NCI-H2171 (cell line): ENCODE measurements around the gene RTL5.

Source experiments
- DNase-seq: peaks from one replicate; lab custom pipeline; 2025; lab: John Stamatoyannopoulos, UW

The RTL5 gene

GRCh38 chrX:72110051-72110875, 21.5 kb downstream of the RTL5 start:
- no peak for DNase-seq

DNA sequence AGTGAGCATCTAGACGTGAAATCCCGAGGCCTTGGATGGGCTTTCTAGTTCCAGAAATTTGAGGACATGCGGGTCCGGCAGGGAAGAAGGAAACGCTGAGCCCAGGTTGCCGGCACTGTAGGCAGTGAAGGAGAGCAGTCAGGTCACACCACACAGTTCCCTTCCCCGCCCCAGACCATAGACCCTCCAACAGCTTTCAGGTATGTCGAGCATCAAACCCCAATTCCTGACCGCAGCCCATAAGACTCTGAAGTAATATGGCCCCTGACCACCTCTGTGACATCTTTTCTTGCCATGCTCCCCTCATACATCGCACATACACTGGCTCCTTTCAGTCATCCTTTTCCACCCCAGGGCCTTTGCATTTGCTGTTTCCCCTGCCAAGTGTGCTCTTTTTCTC, 23.0 kb downstream of the RTL5 start:
- no peak for DNase-seq

DNA sequence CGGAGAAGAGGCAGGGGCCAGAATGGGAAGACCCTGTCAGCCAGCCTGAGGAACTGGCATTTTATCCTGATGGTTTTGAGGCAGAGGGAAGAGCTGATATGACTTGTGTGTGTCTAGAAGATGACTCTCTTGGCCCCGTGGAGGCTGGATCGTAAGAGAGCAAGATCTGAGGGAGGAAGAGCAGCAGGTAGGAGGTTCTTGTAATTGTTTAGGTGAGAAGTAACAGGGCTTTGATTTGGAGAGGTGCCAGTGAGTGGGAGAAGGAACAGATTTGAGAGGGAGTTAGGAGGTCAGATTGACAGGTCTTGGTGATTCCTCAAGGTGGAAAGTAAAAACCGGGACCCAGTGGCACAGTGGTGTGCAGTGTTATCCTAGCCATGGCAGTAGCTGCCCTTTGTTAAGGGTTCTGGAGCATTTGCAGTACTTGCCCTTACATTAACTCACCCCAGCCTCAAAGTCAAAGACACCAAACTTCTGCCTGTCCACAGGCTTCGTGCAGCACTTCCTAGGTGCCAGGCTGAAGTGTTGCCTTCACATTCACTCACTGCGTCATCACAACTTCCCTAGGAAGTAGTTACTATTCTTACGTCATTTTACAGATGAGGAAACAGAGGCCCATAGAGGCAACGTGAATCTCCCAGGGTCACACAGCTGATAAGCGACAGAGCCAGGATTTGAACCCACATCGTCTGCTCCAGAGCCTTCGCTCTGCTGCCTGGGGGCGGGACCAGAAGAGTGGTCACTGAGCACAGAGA, 23.7 kb downstream of the RTL5 start:
- no peak for DNase-seq

DNA sequence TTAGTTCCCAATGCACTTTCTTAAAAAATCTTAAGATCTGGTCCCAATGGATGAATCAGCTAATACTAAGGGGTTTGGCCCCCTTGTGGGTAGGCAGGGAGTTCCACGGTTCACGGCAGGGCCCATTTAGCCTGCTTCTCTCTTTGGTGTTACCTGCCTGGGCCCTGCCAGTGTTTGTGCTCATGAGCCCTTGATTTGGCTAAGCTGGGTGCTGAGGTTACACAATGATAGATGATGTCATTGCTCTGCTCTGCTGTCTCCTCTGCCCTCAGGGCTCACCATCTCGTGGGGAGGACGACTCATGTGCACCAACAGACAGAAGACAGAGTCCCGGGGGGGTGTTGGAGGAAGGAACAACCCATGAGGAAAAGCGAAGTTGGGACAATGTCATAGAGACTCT, 24.4 kb downstream of the RTL5 start:
- DNase-seq = no peak

DNA sequence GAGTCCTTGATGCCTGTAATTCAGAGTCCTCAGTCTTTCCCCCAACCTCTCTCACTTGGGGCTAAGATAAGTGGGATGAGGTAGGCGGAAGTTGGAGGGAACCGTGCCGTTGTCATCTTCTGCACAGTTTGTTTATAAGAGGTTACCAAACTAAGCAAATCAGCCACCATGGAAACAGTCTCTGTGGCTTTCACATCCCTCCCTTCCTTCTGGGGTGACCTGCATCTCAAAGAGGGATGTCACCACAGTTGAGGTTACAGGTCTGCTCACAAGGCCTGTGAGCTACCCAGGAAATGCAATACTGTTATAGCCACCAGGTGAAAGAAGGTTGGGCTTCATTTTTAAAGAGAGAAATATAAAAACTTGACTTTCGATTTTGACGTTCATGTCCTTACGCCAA, 26.3 kb downstream of the RTL5 start:
- DNase-seq = no peak

DNA sequence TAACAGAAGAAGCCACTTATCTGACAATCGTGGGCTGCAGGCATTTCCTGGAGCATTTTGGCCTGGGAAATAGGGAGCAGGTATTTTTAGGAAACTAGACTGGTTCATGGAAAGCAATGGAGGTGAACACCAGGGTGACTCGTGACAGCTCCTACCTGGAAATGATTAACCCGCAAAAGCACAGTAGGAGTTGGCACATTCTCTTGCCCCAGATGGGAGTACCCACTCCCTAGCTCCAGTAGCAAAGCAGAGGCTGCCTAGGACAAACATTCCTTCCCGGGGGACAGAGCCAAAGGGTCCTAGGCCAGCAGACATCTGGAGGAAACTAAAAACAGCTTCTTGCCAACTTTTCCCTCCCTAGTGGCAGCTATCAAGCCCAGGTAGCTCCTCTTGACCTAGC, 29.0 kb downstream of the RTL5 start:
- DNase-seq = no peak

DNA sequence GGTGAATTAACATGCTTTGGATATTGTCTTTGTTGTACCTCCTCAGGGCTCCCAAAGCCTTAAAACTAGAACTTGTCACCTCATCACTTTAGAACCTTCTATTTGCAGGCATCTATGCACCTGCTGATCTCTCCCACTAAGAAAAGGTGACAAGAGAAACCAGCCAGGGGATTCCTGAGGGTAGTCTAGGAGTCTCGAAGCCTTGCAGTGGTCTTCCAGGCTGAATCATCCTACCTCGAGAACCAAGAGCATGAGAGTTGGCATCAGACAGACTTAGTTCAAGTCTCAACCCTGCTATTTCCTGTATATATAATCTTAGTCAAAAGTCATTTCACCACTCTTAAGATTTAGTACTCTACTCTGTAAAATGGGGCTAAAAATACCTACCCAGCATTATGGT, 29.6 kb downstream of the RTL5 start:
- DNase-seq = no peak

DNA sequence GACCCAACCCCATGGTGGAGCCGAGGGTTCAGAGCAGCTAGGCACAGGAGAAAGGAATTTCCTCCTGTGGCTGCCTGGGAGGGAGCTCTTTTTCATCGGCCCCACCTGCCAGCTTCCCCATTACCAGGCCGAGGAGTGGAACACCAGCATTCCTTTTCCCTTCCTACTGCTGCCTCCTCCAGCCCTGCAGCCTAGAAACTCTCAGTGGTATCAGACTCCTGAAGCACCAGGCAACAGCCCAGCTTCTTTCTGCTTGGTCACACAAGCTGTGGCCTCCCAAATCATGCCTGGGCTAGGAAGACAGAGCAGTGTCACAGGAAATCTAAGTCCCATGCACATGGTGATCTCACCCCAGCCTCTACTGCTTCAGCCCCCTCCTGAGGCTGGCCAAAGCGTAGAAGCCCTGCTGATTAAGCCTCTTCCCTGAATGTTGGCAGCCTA, 30.1 kb downstream of the RTL5 start:
- DNase-seq = no peak

DNA sequence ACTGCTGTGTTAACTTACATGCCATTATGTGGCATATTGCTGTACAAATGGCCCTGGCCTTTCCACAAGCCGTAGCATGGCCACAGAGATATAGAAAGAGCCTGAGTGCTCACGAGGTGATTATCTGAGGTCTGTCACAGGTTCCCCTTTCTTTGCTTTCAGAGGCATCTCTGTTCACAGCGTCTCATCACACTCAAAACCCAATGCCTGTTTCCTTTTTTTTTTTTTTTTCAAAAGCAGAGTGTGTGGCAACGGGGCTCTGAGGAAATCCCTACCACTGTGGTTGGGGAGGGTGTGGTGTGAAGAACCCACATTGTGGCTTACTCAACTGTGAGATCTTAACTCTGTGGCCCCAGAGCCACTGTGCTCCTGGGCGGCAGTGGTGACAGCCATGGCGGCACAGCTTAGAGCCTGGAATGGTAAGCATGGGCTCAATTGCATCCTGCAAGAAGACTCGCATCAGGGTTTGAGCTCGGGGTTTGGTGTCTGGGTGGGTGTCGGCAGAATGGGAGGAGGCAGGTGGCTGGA, 30.8 kb downstream of the RTL5 start:
- no peak for DNase-seq

- no peak for DNase-seq
Observed at GRCh38 chrX:72100051-72100755, 31.5 kb downstream of the RTL5 start.

DNA sequence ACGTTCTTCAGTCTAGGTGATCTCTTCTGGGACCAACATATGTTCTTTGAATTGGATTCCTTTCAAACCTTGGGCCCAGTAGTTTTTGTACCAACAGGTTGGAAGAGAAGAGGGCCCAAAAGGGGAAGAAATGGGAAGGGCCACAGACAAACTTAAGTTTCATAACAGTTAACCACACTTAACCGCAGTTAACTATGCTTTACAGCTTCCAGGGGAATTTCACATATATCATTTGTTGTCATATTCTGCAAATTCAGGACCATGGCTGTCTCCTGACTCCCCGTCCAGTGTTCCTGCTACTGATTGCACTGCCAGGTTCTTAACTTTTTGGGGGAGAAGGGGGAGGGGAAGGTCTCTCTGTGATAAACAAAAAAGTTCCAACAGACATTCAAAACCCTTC, 34.6 kb downstream of the RTL5 start:
- DNase-seq = no peak

GRCh38 chrX:72095370-72095769, 36.3 kb downstream of the RTL5 start:
- no peak for DNase-seq

DNA sequence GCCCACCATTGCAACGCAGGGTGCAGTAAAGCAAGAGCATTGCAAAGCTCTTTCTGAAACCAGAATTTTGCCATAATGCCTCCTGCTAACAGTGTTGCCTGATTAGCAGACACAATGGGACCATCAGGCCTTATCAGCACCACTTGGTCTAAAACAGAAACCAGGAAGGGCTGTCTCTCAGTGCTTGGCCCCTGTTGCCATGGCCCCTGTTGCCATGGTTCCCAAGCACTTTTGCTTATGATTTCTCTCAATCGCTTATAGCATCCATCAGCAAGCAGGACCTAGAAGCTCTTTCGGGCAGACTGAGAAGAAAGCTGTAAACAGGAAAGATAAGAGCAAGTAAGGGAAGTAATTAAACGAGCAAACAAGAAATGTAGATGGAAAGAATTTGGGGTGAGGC, 36.8 kb downstream of the RTL5 start:
- no peak for DNase-seq

- no peak for DNase-seq
Observed at GRCh38 chrX:72089254-72089653, 42.5 kb downstream of the RTL5 start.

GRCh38 chrX:72088761-72089160, 43.0 kb downstream of the RTL5 start:
- DNase-seq = no peak

DNA sequence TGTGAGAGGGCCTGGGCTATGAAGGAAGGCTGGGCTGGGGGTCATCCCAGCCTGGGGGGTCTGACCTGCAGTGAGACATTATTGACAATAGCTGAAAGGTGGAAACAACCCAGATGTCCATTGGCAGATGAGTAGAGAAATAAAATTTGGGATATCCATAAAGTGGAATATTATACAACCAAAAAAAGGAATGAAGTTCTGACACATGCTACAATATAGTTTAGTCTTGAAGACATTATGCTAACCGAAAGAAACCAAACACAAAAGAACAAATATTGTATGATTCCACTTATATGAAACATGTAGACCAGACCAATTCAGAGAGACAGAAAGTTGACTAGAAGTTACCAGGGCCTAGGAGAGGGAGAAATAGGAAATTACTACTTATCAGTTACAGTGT, 44.7 kb downstream of the RTL5 start:
- no peak for DNase-seq

DNA sequence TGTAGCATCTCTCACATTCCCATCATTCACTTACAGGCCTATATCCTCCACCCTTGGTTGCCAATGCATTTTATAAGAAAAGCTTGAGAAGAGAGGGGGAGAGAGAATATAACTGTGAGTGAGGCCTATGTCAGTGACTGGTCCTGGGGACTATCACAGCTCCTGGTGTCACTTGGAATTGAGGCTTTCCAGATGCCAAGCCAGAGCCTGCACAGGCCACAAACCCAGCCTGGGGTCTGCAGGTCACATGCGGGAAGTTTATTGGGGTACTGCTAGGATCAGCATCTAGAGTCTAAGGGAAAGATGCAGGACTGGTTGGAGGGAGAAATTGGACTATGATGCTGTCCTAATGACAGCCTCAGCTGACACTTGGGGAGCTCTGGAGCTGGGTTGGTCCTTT, 47.6 kb downstream of the RTL5 start:
- DNase-seq = no peak

DNA sequence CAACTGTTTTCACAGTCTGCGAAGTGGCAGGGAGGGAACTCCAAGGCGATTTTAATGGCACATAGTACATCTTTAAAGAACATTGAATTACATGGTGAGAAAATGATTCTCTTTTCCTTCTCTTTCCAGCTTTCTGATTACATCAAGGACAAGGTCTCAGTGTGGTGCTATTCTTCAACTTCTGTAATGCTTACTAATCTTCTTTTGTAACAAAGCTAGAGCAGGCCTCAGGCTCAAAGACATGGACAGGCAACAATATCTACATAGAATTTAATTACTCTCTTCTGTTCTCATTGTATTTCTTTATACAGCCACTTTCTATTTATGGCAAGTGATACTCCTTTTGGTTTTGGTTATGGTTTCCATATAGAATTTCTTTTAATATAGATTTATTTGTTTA, 48.4 kb downstream of the RTL5 start:
- DNase-seq = no peak

- no peak for DNase-seq
Observed at GRCh38 chrX:72081605-72082320, 50.0 kb downstream of the RTL5 start.

DNA sequence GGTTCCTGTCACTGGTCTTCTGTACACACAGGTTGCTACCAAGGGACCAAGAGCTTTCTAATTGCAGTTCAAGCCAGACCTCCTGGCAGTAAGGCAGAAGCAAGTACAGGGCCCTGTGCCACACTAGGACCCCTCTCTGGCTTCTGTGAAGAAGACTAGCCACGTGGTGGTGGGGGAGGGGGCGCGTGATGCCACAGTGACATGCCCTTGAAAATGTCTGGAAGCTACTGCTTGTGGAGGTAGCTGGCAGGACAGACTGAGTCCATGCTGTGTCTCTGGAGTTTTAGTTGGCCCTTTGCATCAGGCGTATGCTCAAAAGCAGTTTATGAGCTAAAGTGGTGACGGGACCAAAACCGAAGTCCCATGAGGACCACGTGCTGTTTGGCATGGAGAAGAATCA, 50.9 kb downstream of the RTL5 start:
- no peak for DNase-seq

- DNase-seq = no peak
Observed at GRCh38 chrX:72080150-72080549, 51.6 kb downstream of the RTL5 start.

DNA sequence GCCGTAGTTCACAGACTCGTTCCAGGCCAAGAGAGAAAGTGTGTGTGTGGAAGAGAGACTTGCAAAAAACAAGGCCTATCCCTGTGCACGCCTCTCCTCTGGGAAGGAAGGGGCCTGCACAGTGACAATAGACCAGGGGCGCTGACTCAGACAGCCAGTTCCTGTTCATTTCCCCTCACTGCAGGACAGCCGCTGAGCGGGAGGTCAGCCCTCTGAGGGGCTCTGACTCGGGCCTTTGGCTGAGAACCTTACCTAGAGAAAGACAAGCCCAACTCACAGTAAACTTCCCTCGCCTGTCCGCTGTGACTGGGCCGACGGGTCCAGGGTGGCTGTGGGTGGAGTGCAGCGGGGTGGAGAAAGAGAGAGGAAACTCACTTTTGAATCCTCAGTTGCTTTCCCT, 52.1 kb downstream of the RTL5 start:
- DNase-seq = no peak
